Kidney epithelial cell (primary cell): ENCODE measurements around the gene GRB10. TPM values are rescaled to one million over a fixed set of nuclear protein-coding genes. Genes with fewer than 3 reads are reported as not detected.

Experiments used
- DNase-seq: peaks from one replicate; pipeline ENCODE4 v3.0.0-alpha.2; 2010; ENCODE audit warnings: low read depth
- H3K27me3 ChIP-seq: 2 replicates; pipeline ENCODE4 v1.6.0; 2011; ENCODE audit warnings: low read length; ENCODE audit not compliant: control insufficient read depth, insufficient read depth
- H3K36me3 ChIP-seq: 2 replicates; pipeline ENCODE4 v1.5.1; 2011; ENCODE audit warnings: low read length; ENCODE audit not compliant: control insufficient read depth, insufficient read depth
- H3K4me3 ChIP-seq: 2 replicates; pipeline ENCODE4 v1.5.1; 2011; ENCODE audit warnings: low read depth, mild to moderate bottlenecking, control low read depth, low read length
- total RNA-seq: library from RNA; depleted of rRNA; stranded (reverse); fragments of >200 nt; gene quantifications from 2 replicates; pipeline ENCODE4 v1.2.3, GENCODE V29; 2015
- TF ChIP-seq, protein P1 (sequence below): IDR thresholded peaks from 2 replicates; pipeline ENCODE4 v1.5.1; 2011; ENCODE audit warnings: mild to moderate bottlenecking, moderate library complexity, low read length, control low read depth, inconsistent platforms; ENCODE audit not compliant: insufficient read depth, poor library complexity, severe bottlenecking

The GRB10 gene
- total RNA-seq, 1 donor from 2014 or later, result 86.3 TPM

GRCh38 chr7:50599385-50599784 lies 183.3 kb downstream of the GRB10 start:
- TF ChIP-seq, protein P1, sequence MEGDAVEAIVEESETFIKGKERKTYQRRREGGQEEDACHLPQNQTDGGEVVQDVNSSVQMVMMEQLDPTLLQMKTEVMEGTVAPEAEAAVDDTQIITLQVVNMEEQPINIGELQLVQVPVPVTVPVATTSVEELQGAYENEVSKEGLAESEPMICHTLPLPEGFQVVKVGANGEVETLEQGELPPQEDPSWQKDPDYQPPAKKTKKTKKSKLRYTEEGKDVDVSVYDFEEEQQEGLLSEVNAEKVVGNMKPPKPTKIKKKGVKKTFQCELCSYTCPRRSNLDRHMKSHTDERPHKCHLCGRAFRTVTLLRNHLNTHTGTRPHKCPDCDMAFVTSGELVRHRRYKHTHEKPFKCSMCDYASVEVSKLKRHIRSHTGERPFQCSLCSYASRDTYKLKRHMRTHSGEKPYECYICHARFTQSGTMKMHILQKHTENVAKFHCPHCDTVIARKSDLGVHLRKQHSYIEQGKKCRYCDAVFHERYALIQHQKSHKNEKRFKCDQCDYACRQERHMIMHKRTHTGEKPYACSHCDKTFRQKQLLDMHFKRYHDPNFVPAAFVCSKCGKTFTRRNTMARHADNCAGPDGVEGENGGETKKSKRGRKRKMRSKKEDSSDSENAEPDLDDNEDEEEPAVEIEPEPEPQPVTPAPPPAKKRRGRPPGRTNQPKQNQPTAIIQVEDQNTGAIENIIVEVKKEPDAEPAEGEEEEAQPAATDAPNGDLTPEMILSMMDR, result no peak
- no peaks in the 10 kb centered on the region for H3K27me3 ChIP-seq
- DNase-seq, result no peak
- peaks cover 4% of the 10 kb centered on the region for H3K36me3 ChIP-seq
- H3K4me3 ChIP-seq, result no peak overlapping the region

- no peak for DNase-seq
- Histone ChIP-seq H3K4me3 (no peak overlapping the region), H3K27me3 (no peaks in the 10 kb centered on the region), H3K36me3 (peaks cover 4% of the 10 kb centered on the region)
- TF ChIP-seq, protein P1, result no peak
Measured at GRCh38 chr7:50598460-50599343, 184.0 kb downstream of the GRB10 start.

DNA sequence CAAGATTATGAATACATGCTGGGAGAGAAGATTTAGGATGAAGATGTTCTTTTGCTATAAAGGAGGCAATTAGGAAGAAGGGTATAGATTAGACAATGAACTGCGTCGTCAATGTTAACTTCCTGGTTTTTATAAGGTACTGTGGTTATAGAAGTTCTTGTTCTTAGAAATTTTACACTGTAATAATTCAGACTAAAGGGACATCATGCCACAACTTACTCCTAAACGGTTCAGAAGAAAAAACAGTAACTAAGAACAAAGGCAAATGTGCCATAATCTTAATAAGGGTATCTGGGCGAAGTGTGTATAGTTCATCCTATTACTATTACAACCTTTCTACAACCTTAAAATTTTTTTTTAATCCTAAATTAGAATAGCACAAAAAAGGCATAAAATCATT lies 186.2 kb downstream of the GRB10 start:
- Histone ChIP-seq H3K36me3 (peaks cover 4% of the 10 kb centered on the region), H3K27me3 (no peaks in the 10 kb centered on the region), H3K4me3 (no peak overlapping the region)
- TF ChIP-seq, protein P1, result no peak
- no peak for DNase-seq

- DNase-seq, result no peak
- TF ChIP-seq, protein P1, result peak; percentile 46
- Histone ChIP-seq H3K36me3 (peaks cover 4% of the 10 kb centered on the region), H3K27me3 (no peaks in the 10 kb centered on the region), H3K4me3 (no peak overlapping the region)
Measured at GRCh38 chr7:50595491-50596102, 187.1 kb downstream of the GRB10 start.

DNA sequence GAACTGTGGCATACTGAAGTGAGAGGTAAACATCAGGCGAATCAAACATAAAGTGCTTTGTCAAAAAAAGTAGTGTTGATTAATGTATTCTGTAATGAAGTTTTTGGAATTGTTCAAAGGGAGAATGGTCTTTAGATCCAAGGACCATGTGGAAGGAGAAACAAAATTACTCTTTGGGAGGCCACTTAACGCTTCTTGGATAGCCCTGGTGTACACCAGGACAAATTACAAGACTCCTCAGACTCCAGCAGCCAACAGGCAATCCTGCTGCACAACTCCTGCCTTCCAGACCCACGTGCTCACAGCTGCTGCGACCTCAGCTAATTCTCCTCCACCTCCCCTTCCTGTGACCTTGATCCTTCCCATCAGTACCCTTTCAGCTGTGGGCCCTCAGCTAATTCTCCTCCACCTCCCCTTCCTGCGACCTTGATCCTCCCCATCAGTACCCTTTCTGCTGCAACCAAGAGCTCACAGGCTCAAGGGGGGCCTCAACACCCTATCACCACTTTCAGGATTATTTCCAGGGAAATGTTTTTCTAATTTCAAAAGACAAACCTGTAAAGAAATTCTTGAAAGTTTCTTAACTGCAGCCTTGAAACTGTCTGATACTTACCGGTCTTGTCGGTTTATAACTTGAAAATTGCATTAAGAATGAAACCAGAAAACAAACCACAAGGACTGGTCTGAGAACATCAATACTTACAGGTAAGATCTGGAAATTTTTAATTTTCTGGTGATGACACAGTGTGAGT lies 187.8 kb downstream of the GRB10 start:
- no peak for DNase-seq
- peaks cover 4% of the 10 kb centered on the region for H3K36me3 ChIP-seq

More for the DNA sequence above, 187.8 kb downstream of the GRB10 start:
- H3K27me3 ChIP-seq, result no peaks in the 10 kb centered on the region
- TF ChIP-seq, protein P1, result no peak
- no peak overlapping the region for H3K4me3 ChIP-seq
